B cell (primary cell): Measurements from ENCODE around the gene ZDHHC18.

Source experiments
- CTCF ChIP-seq: fragments of 200-600 bp; IDR thresholded peaks from one replicate; pipeline ENCODE4 v1.8.0; 2022; ENCODE audit warnings: antibody characterized with exemption, mild to moderate bottlenecking
- EZH2 ChIP-seq: IDR thresholded peaks from 2 replicates; pipeline ENCODE4 v1.6.1; 2012; ENCODE audit warnings: borderline replicate concordance, low read depth, mild to moderate bottlenecking, moderate library complexity, low read length; ENCODE audit not compliant: insufficient read depth, poor library complexity, severe bottlenecking

GRCh38 chr1:26781206-26781825, 45.2 kb upstream of the ZDHHC18 start:
- TF ChIP-seq CTCF: no peak
- TF ChIP-seq EZH2: no peak
